ENCODE data around the gene PPP2R5D.
A peak's percentile ranks its signal among the peaks of the same experiment; 100 is the strongest.
"Not testable (repeated sequence)": the region's sequence is repeated elsewhere in the genome, so short reads cannot be mapped to it uniquely, and the experiment has no call there.

PPP2R5D gene

DNA sequence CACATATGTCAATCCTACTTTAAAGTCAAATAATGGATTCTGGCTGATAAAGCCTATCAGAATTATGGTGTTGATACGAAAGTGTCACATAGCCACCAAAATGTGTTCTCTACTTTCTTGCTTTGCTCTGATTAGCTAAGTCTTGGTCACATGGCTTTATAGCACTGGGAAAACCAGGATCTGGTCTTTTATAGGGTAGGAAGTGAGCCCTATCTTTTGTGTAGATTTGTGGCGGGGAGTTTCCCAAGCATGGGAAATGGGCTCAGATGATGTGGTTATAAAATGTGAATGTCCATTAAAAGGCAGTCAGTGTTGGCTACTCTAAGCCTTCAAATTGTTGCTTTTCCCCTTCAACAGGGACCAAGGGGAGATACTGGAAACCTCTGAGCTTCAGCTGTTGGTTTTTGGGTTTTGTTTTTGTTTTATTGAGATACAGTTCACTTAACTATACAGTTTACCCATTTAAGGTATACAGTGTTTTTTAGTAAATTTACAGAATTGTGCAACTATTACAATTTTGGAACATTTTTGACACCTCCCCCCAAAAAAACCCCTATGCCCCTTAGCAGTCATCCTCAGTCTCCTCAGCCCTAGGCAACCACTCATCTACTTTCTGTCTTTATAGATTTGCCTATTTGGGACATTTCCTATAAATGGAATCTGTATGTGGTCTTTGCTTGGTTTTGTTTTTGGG is 49.3 kb downstream of the PPP2R5D start:
- no peak for DNase-seq

DNA sequence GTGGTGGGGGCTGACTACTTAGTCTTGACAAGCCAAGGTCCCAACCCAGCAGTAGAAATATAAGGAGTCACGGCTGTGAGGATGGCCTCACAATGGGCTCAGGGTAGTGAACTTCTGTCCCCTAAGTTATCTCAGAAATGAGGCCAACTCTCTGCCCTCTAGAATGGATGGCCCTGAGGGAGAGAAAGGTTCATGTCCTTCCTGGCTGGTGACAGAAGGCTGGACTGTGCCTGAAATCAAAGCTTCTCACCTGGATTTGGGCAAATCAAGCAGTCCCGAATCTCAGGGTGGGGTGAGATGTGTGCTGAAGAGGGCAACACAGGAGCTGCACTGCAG is 49.8 kb downstream of the PPP2R5D start:
- DNase-seq = no peak

- DNase-seq = no peak
Measured at GRCh38 chr6:43035495-43036194, 51.3 kb downstream of the PPP2R5D start.

DNA sequence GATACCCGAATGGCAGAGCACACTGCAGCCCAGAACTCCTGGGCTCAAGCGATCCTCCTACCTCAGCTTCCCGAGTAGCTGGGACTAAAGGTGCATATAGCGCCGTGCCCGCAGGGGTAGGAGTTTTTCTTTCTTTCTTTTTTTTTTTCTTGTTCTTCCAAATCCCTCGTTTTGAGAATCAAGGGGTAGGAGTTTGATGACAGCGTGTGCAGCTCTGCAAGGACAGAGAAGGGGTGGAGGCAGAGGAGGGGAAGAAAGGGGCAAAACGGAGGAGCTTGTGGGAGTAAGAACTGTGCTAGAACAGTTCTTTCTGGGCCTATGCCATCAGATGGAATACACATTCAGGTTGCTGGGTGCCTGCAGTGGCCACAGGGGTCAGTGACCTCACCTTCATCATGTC is 52.3 kb downstream of the PPP2R5D start:
- DNase-seq = no peak

- no peak for DNase-seq
Measured at GRCh38 chr6:43037197-43037596, 52.8 kb downstream of the PPP2R5D start.

DNA sequence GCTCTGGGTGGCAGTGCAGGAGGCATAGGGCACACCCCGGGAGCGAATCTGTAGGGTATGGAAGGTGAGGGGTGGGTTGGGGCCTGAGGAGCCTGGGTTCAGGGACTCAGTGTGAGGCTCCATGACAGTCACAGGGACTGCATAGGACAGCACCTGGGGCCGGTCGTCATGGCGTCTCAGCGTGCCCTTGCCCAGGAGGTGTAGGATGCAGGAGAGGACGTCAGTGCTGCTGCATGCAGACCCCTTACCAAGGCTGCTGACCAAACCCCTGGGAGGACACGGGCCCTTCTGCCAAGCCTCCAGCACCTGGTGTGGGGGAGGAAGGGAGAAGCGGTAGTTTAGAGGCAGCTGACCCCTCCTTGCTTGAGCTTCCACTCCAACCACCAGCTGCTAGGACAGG is 53.3 kb downstream of the PPP2R5D start:
- DNase-seq = no peak

DNA sequence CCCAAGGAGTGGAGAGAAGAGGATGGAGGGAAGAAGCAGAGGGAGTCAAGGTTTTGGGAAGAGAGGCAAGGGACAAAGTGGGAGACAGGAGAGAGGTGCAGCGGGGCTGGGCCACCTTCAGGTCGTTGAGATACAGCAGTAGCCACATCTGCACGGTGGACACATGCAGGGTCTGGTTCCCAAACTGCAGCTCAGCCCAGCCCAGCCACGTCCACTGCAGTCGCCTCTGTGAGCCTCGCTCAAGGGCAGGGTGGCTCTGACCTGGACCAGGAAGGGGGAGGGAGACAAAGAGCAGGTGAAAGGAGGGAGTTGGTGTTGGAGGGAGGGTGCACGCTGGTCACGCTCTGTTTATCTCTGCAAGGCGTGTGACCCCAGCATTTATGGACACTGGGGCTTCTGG is 54.4 kb downstream of the PPP2R5D start:
- DNase-seq = no peak

DNA sequence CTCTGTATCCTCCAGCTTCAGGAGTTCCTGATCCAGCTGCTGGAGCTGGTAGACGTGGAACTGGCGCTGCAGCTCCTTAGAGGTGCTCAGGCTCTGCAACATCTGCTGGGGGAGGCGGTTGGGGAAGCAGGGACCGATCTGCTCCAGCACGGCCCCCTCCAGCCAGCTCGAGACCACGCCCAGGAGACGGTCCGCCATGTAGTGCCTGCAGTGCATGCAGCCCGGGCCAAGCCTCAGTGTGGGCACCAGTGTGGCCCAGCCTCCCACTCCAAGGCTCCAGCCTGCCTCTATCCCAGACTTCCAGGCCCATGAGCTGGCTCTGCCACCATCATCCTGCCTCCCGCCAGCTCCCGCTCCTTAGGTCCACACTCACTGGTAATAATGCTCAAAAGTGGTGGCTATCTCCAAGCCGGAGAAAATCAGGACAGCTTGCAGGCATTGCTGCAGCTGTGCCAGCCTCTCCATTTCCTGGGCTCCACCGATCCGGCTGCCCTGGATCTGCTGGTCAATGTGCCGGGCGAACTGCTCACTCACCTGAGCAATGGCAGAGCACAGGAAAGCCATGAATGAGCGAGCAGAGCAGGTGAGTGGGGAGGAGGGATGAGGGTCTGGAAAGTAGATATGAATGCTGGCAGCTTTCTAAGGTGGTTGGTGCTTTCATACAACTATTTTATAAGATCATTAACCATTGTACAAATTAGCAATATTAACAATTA is 56.3 kb downstream of the PPP2R5D start:
- DNase-seq = no peak

DNA sequence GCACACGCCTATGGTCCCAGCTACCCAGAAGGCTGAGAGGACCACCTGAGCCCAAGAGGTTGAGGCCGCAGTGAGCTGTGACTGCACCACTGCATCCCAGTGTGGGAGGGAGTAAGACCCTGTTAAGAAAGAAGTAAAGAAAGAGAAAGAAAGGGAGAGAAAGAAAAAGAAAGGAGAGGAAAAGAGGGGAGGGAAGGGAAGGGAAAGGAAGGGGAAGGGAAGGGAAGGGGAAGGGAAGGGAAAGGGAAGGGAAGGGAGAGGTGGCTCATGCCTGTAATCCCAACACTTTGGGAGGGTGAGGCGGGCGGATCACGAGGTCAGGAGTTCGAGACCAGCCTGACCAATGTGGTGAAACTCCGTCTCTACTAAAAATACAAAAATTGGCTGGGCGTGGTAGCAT is 57.1 kb downstream of the PPP2R5D start:
- DNase-seq = not testable (repeated sequence)

DNA sequence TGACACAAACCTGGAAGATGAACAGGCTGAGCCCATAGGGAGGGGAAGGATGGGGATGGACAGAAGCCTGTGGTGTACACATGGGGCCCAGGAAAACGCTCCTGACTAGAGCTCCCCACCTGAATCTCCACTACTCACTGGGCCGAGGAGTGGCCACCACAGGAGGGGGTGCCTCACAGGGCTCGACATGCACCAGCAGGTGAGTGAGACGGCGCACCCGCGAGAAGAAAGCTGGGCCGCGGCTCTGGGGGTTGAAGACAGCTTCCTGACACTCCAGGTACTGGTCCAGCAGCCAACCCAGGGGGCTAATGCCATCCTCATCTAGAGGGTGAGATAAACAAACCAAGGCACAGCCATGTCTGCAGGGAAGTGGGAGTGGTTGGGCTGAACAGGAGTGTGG is 58.9 kb downstream of the PPP2R5D start:
- DNase-seq = no peak

- no peak for DNase-seq
Measured at GRCh38 chr6:43045371-43045930, 61.1 kb downstream of the PPP2R5D start.

DNA sequence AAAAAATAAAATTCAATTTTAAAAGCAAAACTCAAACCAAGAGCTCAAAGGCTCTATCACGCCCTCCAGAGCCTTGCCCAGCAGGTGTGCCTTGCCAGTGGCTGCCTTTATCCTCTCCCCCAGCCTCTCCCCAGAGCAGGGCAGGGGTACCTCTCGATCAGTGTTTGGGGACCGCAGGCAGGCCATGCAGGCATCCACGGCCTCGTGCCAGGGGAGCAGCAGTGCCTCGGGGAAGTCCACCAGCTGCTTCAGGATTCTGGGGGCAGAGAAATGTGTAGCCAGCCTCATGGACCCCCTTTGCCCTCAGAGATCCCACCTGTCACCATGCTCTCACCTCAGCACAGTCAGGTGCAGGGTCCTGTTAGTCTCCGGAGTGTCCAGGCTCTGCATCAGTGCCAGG is 63.6 kb downstream of the PPP2R5D start:
- DNase-seq = no peak

DNA sequence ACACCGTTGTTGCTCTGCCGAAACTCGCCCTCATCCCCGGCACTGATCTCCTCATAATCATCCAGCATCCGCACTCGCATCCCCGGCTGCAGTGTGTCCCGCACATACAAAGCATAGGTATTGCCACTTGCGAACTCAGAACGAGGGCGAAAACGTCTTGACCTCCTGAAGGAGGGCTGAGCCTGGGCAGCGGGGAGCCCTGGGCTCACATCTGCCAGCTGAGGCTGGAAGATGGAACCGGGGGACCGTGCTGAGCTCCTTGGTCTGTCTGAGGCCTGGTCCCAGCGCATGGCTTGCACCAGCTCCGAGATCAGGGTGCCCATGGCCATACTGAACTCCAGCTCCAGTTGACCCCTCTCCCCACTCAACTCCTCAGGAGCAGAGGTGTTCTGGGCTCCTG is 66.6 kb downstream of the PPP2R5D start:
- DNase-seq = no peak

GRCh38 chr6:43052225-43052841 is 68.0 kb downstream of the PPP2R5D start:
- DNase-seq = no peak

DNA sequence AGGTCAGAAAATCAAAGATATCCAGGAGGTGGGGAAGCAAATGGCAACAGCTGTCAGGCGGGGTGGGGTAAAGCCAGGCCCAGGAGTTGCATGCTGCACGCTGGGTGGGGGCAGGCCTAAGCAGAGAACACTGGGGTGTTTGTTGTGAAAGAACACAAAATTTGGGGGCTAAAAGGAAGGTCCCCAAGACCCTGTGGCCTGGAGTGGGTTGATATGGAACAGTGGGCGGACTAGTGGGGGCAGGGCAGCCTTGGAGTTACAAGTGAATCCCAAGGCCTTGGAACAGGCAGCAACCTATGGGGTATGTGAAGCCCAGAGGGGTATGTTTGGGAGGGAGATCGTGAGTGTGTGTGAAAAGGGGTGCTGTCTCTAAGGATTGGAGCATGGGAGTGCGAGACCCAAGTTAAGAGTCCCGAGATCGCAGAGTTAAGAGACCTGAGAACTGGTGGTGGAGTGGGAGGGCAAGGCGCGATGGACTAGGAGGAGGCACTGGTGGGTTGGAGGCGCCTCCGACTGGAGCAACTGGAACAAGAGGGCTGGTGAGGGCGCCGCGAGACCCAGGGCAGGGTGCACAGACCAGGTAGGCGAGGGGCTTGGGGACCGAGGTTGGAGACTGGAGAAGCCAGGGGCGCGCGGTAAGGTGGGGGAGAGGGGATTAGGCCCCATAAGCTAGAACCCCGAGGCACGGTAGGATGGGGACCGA is 68.6 kb downstream of the PPP2R5D start:
- DNase-seq = no peak

DNA sequence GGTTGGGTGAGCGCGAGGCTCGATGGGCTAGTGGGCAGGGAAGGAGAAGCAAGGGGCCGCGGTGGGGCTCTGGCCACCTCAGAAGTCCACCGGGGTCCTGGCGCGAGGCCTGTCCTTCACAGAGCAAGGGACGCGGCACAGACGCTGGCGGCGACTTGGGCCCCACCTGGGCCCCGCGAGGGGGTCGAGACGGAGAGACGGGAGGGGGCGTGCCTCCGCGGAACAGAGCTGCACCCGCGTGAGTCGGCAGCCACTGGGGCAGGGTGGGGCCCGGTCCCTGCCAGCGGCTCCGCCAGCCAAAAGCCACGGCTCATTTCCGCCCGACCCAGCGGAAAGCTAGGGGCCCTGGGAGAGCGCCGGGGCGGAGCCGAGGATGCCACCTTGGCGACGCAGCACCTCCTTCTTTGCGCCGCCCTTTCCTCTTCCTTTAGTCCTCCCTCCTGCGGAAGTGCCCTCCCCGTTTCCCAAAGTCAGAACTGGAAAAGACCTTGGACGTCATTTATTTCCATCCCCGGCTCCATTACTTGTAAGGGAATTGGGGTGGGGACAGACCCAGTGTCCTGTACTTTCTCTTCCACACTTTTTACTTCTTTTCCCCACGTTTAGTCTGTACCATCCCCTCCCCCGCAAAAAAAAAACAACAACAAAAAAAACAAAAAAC is 69.3 kb downstream of the PPP2R5D start, which contains the start of gene CUL7:
CUL7 (minus strand) TSS at position 307 of the 661 bp plus-strand sequence. CDS start 1,063 bp downstream, outside the sequence.
- DNase-seq = peak; percentile 91

DNA sequence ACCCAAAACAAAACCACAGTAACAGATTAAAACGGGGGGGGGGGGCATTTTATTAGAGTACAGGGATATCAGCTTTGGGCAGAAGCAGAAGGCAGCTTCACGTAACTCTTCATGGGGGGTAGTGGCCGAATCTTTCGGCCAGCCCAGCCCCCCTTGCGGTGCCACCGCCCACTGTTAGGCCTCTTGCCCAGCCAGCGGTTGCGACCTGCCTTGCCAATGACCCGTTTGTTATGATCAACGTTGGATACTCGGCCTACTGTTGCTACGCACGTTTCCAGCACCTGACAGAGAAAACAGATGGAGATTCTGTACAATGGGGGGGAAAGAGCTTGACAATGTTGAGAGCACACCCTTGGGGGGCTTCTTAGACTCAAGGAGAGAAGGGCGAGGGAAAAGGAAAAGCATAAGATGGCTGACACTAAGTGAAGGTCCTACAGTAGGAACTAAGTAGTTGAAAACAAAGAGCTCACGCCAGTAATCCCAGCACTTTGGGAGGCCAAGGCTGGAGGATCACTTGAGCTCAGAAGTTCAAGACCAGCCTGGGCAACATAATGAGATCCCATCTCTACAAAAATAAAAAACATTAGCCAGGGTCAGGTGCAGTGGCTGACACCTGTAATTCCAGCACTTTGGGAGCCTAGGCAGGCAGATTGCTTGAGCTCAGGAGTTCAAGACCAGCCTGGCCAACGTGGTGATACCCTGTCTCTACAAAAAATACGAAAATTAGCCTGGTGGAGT is 70.0 kb downstream of the PPP2R5D start:
- no peak for DNase-seq

- DNase-seq = no peak
Measured at GRCh38 chr6:43055966-43056365, 71.6 kb downstream of the PPP2R5D start.

DNA sequence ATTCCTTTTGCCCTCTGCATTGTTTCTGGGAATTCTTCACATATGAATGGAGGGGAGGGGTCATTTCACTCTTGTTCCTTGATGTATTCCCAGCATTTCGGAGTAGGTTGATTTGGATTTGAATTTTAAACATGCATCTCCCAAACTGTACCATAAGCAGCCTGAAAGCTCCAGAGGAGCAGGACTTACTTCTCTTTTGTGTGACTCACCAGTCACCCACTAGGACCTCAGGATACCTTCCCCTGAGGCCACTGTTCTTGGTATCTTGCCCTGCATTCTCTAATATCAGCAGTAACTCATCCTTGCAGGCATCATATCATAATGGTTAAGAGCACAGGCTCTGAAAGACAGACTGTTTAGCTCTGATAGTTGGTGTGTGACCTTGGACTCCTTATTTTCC is 74.2 kb downstream of the PPP2R5D start:
- DNase-seq = no peak

DNA sequence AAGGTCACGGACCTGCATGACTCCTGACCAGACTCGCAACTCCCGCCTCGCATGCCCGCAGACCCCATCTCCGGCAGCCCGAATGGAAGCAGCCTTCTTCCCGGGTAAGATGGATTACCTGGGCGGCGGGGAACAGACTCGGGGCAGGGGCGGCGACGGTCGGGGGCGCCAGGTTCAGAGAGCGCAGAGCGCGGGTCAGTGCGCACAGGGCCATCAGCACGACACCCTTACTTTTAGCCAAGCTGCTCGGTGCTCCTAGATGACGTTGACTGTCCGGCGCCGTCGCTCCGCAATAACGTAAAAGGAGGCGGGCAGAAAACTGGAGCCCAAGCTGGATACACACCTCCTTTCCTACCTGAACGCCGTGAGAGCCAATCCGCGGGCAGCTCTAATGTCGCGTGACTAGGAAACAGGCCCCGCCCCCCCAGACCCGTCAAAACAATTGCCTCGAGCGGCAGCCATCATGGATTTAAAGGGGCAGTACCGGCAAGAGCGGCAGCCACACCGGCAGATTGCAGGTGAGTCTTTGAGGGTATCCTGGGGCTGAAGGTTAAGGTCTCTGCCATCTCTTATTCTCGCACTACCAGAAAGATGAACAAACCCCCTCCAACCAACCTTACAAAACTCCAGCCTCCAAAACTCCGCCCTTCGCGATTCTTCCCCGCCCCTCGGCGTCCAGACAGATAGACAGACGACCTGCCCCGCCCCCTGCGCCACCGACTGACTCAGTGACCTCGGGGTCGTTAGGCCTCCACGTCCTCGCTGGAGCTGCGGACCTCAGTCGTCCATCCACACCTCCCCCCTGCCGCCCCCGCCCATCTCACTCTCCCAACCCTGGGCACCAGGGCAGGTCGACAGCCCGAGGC is 75.0 kb downstream of the PPP2R5D start, which contains the start of the genes KLC4 and MRPL2:
KLC4 (plus strand) TSS at position 464 of the 866 bp plus-strand sequence. CDS start 1,705 bp downstream, outside the sequence.
MRPL2 (minus strand) TSS at position 267 of the 866 bp plus-strand sequence; CDS start at position 214, 53 bp downstream.
- DNase-seq = peak; percentile 98
